NCI-H2196 (cell line): Measurements from ENCODE around the gene FAM90A26.
"Not testable (repeated sequence)": the region's sequence is repeated elsewhere in the genome, so short reads cannot be mapped to it uniquely, and the experiment has no call there.

Source experiments
- DNase-seq: peaks from one replicate; lab custom pipeline; 2025; ENCODE audit not compliant: unreplicated experiment; lab: John Stamatoyannopoulos, UW

FAM90A26 gene

GRCh38 chr4:9169791-9170459 is at the start of gene FAM90A26:
TSS of gene FAM90A26 (plus strand) at chr4:9170409. CDS start at chr4:9173173, 2,764 bp downstream.
- not testable (repeated sequence) for DNase-seq

GRCh38 chr4:9122711-9123110 is 47.5 kb upstream of the FAM90A26 start:
- not testable (repeated sequence) for DNase-seq

GRCh38 chr4:9123572-9124007 is 46.6 kb upstream of the FAM90A26 start:
- peak; percentile 49 for DNase-seq

GRCh38 chr4:9125601-9126161 is 44.5 kb upstream of the FAM90A26 start:
- DNase-seq: not testable (repeated sequence)

- not testable (repeated sequence) for DNase-seq
Observed at GRCh38 chr4:9131420-9131819, 38.8 kb upstream of the FAM90A26 start.

- DNase-seq: not testable (repeated sequence)
Observed at GRCh38 chr4:9132849-9133248, 37.4 kb upstream of the FAM90A26 start.

- DNase-seq: not testable (repeated sequence)
Observed at GRCh38 chr4:9134011-9134410, 36.2 kb upstream of the FAM90A26 start.

GRCh38 chr4:9134556-9134955 is 35.7 kb upstream of the FAM90A26 start:
- peak; percentile 71 for DNase-seq

- not testable (repeated sequence) for DNase-seq
Observed at GRCh38 chr4:9141050-9141449, 29.2 kb upstream of the FAM90A26 start.

GRCh38 chr4:9142786-9143185 is 27.4 kb upstream of the FAM90A26 start:
- DNase-seq: not testable (repeated sequence)

- no peak for DNase-seq
Observed at GRCh38 chr4:9143421-9144080, 26.7 kb upstream of the FAM90A26 start.

- DNase-seq: peak; percentile 20
Observed at GRCh38 chr4:9146967-9147366, 23.2 kb upstream of the FAM90A26 start.

- not testable (repeated sequence) for DNase-seq
Observed at GRCh38 chr4:9147368-9147767, 22.8 kb upstream of the FAM90A26 start.

GRCh38 chr4:9148611-9149409 is 21.4 kb upstream of the FAM90A26 start:
- not testable (repeated sequence) for DNase-seq

GRCh38 chr4:9151809-9152179 is 18.4 kb upstream of the FAM90A26 start:
- DNase-seq: not testable (repeated sequence)

GRCh38 chr4:9152180-9153007 is 17.8 kb upstream of the FAM90A26 start:
- peak; percentile 94 for DNase-seq

- DNase-seq: peak; percentile 94
Observed at GRCh38 chr4:9153008-9153570, 17.1 kb upstream of the FAM90A26 start.

GRCh38 chr4:9153571-9154157 is 16.5 kb upstream of the FAM90A26 start:
- DNase-seq: not testable (repeated sequence)

GRCh38 chr4:9155101-9155886 is 14.9 kb upstream of the FAM90A26 start:
- not testable (repeated sequence) for DNase-seq
